GM23338 (cell line): ENCODE measurements around the gene ZYG11A. TPM values are rescaled to one million over a fixed set of nuclear protein-coding genes. Genes with fewer than 3 reads are reported as not detected.

ENCODE experiments used
- ATAC-seq: fragments of 200-7000 bp; cut with Tn5 transposase; 3 replicates; pipeline ENCODE4 v1.9.1; 2020
- DNase-seq: peaks from one replicate; pipeline ENCODE4 v3.0.0-alpha.2; 2015; ENCODE audit warnings: low spot score
- H2AFZ ChIP-seq: fragments of 200-600 bp; sonication (generic); 2 replicates; pipeline ENCODE4 v1.8.0; 2016; ENCODE audit warnings: antibody characterized with exemption, mild to moderate bottlenecking, moderate library complexity
- H3F3A ChIP-seq: fragments of 200-600 bp; sonication (generic); replicated peaks from 2 replicates; pipeline ENCODE4 v1.8.0; 2017; ENCODE audit warnings: antibody characterized with exemption, mixed run types, low read depth
- H3K27ac ChIP-seq: fragments of 200-600 bp; sonication (generic); 2 replicates; pipeline ENCODE4 v1.6.1; 2016; ENCODE audit warnings: low read depth
- H3K27me3 ChIP-seq: fragments of 200-600 bp; sonication (generic); 2 replicates; pipeline ENCODE4 v1.8.0; 2016; ENCODE audit warnings: mild to moderate bottlenecking, mixed run types, moderate library complexity; ENCODE audit not compliant: insufficient read depth
- H3K36me3 ChIP-seq: fragments of 200-600 bp; sonication (generic); 2 replicates; pipeline ENCODE4 v1.8.0; 2016; ENCODE audit warnings: mild to moderate bottlenecking; ENCODE audit not compliant: insufficient read depth
- H3K4me1 ChIP-seq: fragments of 200-600 bp; sonication (generic); 2 replicates; pipeline ENCODE4 v1.8.0; 2016; ENCODE audit warnings: mild to moderate bottlenecking, moderate library complexity; ENCODE audit not compliant: insufficient read depth
- H3K4me2 ChIP-seq: fragments of 200-600 bp; sonication (generic); 2 replicates; pipeline ENCODE4 v1.7.1; 2017; ENCODE audit warnings: mixed run types
- H3K4me3 ChIP-seq: fragments of 200-600 bp; sonication (generic); 2 replicates; pipeline ENCODE4 v1.6.1; 2016; ENCODE audit warnings: mixed run types
- H3K79me2 ChIP-seq: fragments of 200-600 bp; sonication (generic); replicated peaks from 2 replicates; pipeline ENCODE4 v1.8.0; 2017; ENCODE audit warnings: mild to moderate bottlenecking; ENCODE audit not compliant: insufficient read depth
- H3K9me2 ChIP-seq: fragments of 200-600 bp; sonication (generic); 2 replicates; pipeline ENCODE4 v1.8.0; 2017; ENCODE audit not compliant: insufficient read depth
- H4K20me1 ChIP-seq: fragments of 200-600 bp; sonication (generic); replicated peaks from 2 replicates; pipeline ENCODE4 v1.8.0; 2017; ENCODE audit warnings: mild to moderate bottlenecking; ENCODE audit not compliant: insufficient read depth
- H3K27ac Mint-ChIP-seq: 2 replicates; pipeline ENCODE4 v1.8.0; 2020; ENCODE audit warnings: inconsistent platforms, mild to moderate bottlenecking, moderate library complexity, mixed read lengths
- H3K27me3 Mint-ChIP-seq: 3 replicates; pipeline ENCODE4 v1.8.0; 2022; ENCODE audit warnings: low read depth, mild to moderate bottlenecking, moderate library complexity, mixed read lengths, inconsistent platforms; ENCODE audit not compliant: insufficient read depth, poor library complexity
- H3K36me3 Mint-ChIP-seq: 3 replicates; pipeline ENCODE4 v1.8.0; 2021; ENCODE audit warnings: low read depth, mild to moderate bottlenecking, inconsistent platforms, moderate library complexity, mixed read lengths
- H3K4me1 Mint-ChIP-seq: 3 replicates; pipeline ENCODE4 v1.8.0; 2020; ENCODE audit warnings: mild to moderate bottlenecking, inconsistent platforms, mixed read lengths
- H3K4me3 Mint-ChIP-seq: 3 replicates; pipeline ENCODE4 v1.8.0; 2021; ENCODE audit warnings: moderate library complexity, mild to moderate bottlenecking, inconsistent platforms, mixed read lengths
- H3K9me3 Mint-ChIP-seq: 3 replicates; pipeline ENCODE4 v1.8.0; 2020; ENCODE audit warnings: moderate library complexity, mild to moderate bottlenecking, inconsistent platforms, mixed read lengths
- CREB1 ChIP-seq: fragments of 250-450 bp; sonication (Bioruptor Pico); IDR thresholded peaks from 2 replicates; pipeline ENCODE4 v1.5.0; 2020; ENCODE audit warnings: low read depth, mild to moderate bottlenecking, moderate library complexity
- EZH2 ChIP-seq: fragments of 200-600 bp; sonication (generic); IDR thresholded peaks from one replicate; pipeline ENCODE4 v1.8.0; 2017; ENCODE audit warnings: antibody characterized with exemption, mild to moderate bottlenecking, low read depth; ENCODE audit not compliant: unreplicated experiment
- EZH2phosphoT487 ChIP-seq: fragments of 200-600 bp; sonication (generic); IDR thresholded peaks from one replicate; pipeline ENCODE4 v1.8.1; 2018; ENCODE audit warnings: antibody characterized with exemption; ENCODE audit not compliant: unreplicated experiment
- JUNB ChIP-seq: IDR thresholded peaks from one replicate; pipeline ENCODE4 v1.6.1; 2016; ENCODE audit warnings: antibody characterized with exemption; ENCODE audit not compliant: unreplicated experiment
- NANOG ChIP-seq: IDR thresholded peaks from 2 replicates; pipeline ENCODE4 v1.6.1; 2016; ENCODE audit warnings: antibody characterized with exemption, borderline replicate concordance
- POLR2AphosphoS5 ChIP-seq: IDR thresholded peaks from 2 replicates; pipeline ENCODE4 v1.6.1; 2016; ENCODE audit warnings: antibody characterized with exemption, low read depth
- STAT1 ChIP-seq: IDR thresholded peaks from one replicate; pipeline ENCODE4 v1.6.1; 2016; ENCODE audit warnings: antibody characterized with exemption; ENCODE audit not compliant: unreplicated experiment
- ZNF114 ChIP-seq: fragments of 250-450 bp; sonication (Bioruptor Pico); IDR thresholded peaks from 2 replicates; pipeline ENCODE4 v1.5.0; 2020; ENCODE audit warnings: mild to moderate bottlenecking, moderate library complexity
- ZNF331 ChIP-seq: fragments of 250-450 bp; sonication (Bioruptor Pico); IDR thresholded peaks from 2 replicates; pipeline ENCODE4 v1.5.0; 2020; ENCODE audit warnings: low read depth, mild to moderate bottlenecking, moderate library complexity
- polyA plus RNA-seq: library from polyadenylated mRNA; unstranded; fragments of >200 nt; fragmentation: Nextera tagmentation; extraction: Ambion mirVana; gene quantifications from 2 replicates; pipeline ENCODE4 v1.2.1, GENCODE V29; 2016
- total RNA-seq: library from RNA; depleted of rRNA; stranded (reverse); fragments of >200 nt; shearing (Covaris generic); gene quantifications from 2 replicates; pipeline ENCODE4 v1.2.3, GENCODE V29; 2014
- TF ChIP-seq, protein P1 (sequence below): fragments of 250-450 bp; sonication (Bioruptor Pico); IDR thresholded peaks from 2 replicates; pipeline ENCODE4 v1.5.0; 2020; ENCODE audit warnings: mild to moderate bottlenecking, moderate library complexity
- TF ChIP-seq, protein P2 (sequence below): IDR thresholded peaks from one replicate; pipeline ENCODE4 v1.6.1; 2018; ENCODE audit warnings: antibody characterized with exemption; ENCODE audit not compliant: unreplicated experiment
- TF ChIP-seq, protein P3 (sequence below): IDR thresholded peaks from 2 replicates; pipeline ENCODE4 v1.6.1; 2016; ENCODE audit warnings: antibody characterized with exemption
- TF ChIP-seq, protein P4 (sequence below), 2 experiments: fragments of 200-600 bp in 1 of 2; sonication (generic) in 1 of 2; conservative IDR thresholded peaks; 2 replicates each; pipeline versions ENCODE4 v1.5.1 to v1.6.1; 2016 to 2017; ENCODE audit warnings: antibody characterized with exemption in 2 of 2, low read depth in 2 of 2, mild to moderate bottlenecking in 2 of 2, moderate library complexity in 1 of 2

Gene ZYG11A
- total and polyA plus RNA-seq, 2 experiments from 2014 or later = 1.3 to 4.8 TPM

DNA sequence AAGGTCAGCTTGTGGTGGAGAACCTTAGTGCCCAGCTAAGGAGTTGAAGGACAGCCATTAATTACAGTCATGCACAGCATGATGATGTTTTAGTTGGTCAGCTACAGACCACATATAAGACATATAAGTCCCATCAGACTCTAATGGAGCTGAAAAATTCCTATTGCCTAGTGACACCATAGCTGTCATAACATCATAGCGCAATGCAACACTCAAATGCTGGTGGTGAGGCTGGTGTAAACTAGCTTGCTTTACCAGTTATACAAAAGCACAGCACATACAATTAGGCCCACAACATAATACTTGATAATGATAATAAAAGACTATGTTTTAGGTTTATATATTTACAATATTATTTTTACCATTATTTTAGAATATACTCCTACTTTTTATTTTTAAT, 75.0 kb downstream of the ZYG11A start (continued):
- TF ChIP-seq JUNB = no peak

DNA sequence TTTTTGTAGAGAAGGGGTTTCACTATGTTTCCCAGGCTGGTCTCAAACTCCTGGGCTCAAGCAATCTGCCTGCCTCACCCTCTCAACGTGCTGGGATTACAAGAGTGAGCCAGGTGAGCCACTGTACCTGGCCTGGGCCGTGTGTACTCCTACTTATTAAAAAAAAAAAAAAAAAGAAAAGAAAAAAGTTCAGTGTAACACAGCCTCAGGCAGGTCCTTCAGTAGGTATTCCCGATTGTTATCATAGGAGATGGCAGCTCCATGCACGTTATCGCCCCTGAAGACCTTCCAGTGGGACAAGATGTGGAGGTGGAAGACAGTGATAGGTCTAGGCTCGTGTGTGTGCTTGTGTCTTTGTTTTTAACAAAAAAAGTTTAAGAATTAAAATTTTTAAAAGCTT, 75.6 kb downstream of the ZYG11A start:
- Mint-ChIP-seq H3K27me3 (peaks cover 26% of the 10 kb centered on the region), H3K4me3 (no peak overlapping the region), H3K27ac (no peak overlapping the region), H3K9me3 (peaks cover 12% of the 10 kb centered on the region; the same call in 2 of the 3 replicates), H3K36me3 (peaks cover 7% of the 10 kb centered on the region; the same call in 2 of the 3 replicates), H3K4me1 (no peaks in the 10 kb centered on the region; the same call in 1 of the 3 replicates)
- ATAC-seq = no peak
- H3K9me2 ChIP-seq = no peaks in the 10 kb centered on the region
- no peak overlapping the region for H2AFZ ChIP-seq
- no peak overlapping the region for H3K4me3 ChIP-seq
- no peak overlapping the region for H3K4me2 ChIP-seq
- no peaks in the 10 kb centered on the region for H4K20me1 ChIP-seq
- no peaks in the 10 kb centered on the region for H3K79me2 ChIP-seq
- no peaks in the 10 kb centered on the region for H3K36me3 ChIP-seq
- no peak for DNase-seq
- no peaks in the 10 kb centered on the region; the same call in 1 of the 2 replicates for H3F3A ChIP-seq
- TF ChIP-seq CREB1 (CRISPR knock-in tag) = no peak
- no peak for TF ChIP-seq ZNF114
- no peak for TF ChIP-seq POLR2AphosphoS5
- TF ChIP-seq EZH2phosphoT487 = no peak
- TF ChIP-seq JUNB = no peak
- TF ChIP-seq NANOG = no peak
- TF ChIP-seq, protein P1, sequence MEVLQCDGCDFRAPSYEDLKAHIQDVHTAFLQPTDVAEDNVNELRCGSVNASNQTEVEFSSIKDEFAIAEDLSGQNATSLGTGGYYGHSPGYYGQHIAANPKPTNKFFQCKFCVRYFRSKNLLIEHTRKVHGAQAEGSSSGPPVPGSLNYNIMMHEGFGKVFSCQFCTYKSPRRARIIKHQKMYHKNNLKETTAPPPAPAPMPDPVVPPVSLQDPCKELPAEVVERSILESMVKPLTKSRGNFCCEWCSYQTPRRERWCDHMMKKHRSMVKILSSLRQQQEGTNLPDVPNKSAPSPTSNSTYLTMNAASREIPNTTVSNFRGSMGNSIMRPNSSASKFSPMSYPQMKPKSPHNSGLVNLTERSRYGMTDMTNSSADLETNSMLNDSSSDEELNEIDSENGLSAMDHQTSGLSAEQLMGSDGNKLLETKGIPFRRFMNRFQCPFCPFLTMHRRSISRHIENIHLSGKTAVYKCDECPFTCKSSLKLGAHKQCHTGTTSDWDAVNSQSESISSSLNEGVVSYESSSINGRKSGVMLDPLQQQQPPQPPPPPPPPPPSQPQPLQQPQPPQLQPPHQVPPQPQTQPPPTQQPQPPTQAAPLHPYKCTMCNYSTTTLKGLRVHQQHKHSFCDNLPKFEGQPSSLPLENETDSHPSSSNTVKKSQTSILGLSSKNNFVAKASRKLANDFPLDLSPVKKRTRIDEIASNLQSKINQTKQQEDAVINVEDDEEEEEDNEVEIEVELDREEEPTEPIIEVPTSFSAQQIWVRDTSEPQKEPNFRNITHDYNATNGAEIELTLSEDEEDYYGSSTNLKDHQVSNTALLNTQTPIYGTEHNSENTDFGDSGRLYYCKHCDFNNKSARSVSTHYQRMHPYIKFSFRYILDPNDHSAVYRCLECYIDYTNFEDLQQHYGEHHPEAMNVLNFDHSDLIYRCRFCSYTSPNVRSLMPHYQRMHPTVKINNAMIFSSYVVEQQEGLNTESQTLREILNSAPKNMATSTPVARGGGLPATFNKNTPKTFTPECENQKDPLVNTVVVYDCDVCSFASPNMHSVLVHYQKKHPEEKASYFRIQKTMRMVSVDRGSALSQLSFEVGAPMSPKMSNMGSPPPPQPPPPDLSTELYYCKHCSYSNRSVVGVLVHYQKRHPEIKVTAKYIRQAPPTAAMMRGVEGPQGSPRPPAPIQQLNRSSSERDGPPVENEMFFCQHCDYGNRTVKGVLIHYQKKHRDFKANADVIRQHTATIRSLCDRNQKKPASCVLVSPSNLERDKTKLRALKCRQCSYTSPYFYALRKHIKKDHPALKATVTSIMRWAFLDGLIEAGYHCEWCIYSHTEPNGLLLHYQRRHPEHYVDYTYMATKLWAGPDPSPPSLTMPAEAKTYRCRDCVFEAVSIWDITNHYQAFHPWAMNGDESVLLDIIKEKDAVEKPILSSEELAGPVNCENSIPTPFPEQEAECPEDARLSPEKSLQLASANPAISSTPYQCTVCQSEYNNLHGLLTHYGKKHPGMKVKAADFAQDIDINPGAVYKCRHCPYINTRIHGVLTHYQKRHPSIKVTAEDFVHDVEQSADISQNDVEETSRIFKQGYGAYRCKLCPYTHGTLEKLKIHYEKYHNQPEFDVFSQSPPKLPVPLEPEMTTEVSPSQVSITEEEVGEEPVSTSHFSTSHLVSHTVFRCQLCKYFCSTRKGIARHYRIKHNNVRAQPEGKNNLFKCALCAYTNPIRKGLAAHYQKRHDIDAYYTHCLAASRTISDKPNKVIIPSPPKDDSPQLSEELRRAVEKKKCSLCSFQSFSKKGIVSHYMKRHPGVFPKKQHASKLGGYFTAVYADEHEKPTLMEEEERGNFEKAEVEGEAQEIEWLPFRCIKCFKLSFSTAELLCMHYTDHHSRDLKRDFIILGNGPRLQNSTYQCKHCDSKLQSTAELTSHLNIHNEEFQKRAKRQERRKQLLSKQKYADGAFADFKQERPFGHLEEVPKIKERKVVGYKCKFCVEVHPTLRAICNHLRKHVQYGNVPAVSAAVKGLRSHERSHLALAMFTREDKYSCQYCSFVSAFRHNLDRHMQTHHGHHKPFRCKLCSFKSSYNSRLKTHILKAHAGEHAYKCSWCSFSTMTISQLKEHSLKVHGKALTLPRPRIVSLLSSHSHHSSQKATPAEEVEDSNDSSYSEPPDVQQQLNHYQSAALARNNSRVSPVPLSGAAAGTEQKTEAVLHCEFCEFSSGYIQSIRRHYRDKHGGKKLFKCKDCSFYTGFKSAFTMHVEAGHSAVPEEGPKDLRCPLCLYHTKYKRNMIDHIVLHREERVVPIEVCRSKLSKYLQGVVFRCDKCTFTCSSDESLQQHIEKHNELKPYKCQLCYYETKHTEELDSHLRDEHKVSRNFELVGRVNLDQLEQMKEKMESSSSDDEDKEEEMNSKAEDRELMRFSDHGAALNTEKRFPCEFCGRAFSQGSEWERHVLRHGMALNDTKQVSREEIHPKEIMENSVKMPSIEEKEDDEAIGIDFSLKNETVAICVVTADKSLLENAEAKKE = no peak
- TF ChIP-seq, protein P2, sequence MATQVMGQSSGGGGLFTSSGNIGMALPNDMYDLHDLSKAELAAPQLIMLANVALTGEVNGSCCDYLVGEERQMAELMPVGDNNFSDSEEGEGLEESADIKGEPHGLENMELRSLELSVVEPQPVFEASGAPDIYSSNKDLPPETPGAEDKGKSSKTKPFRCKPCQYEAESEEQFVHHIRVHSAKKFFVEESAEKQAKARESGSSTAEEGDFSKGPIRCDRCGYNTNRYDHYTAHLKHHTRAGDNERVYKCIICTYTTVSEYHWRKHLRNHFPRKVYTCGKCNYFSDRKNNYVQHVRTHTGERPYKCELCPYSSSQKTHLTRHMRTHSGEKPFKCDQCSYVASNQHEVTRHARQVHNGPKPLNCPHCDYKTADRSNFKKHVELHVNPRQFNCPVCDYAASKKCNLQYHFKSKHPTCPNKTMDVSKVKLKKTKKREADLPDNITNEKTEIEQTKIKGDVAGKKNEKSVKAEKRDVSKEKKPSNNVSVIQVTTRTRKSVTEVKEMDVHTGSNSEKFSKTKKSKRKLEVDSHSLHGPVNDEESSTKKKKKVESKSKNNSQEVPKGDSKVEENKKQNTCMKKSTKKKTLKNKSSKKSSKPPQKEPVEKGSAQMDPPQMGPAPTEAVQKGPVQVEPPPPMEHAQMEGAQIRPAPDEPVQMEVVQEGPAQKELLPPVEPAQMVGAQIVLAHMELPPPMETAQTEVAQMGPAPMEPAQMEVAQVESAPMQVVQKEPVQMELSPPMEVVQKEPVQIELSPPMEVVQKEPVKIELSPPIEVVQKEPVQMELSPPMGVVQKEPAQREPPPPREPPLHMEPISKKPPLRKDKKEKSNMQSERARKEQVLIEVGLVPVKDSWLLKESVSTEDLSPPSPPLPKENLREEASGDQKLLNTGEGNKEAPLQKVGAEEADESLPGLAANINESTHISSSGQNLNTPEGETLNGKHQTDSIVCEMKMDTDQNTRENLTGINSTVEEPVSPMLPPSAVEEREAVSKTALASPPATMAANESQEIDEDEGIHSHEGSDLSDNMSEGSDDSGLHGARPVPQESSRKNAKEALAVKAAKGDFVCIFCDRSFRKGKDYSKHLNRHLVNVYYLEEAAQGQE = no peak
- TF ChIP-seq EZH2 = no peak
- TF ChIP-seq, protein P3, sequence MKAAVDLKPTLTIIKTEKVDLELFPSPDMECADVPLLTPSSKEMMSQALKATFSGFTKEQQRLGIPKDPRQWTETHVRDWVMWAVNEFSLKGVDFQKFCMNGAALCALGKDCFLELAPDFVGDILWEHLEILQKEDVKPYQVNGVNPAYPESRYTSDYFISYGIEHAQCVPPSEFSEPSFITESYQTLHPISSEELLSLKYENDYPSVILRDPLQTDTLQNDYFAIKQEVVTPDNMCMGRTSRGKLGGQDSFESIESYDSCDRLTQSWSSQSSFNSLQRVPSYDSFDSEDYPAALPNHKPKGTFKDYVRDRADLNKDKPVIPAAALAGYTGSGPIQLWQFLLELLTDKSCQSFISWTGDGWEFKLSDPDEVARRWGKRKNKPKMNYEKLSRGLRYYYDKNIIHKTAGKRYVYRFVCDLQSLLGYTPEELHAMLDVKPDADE = no peak
- no peak for TF ChIP-seq STAT1
- TF ChIP-seq ZNF331 (CRISPR knock-in tag) = no peak
- TF ChIP-seq, protein P4, sequence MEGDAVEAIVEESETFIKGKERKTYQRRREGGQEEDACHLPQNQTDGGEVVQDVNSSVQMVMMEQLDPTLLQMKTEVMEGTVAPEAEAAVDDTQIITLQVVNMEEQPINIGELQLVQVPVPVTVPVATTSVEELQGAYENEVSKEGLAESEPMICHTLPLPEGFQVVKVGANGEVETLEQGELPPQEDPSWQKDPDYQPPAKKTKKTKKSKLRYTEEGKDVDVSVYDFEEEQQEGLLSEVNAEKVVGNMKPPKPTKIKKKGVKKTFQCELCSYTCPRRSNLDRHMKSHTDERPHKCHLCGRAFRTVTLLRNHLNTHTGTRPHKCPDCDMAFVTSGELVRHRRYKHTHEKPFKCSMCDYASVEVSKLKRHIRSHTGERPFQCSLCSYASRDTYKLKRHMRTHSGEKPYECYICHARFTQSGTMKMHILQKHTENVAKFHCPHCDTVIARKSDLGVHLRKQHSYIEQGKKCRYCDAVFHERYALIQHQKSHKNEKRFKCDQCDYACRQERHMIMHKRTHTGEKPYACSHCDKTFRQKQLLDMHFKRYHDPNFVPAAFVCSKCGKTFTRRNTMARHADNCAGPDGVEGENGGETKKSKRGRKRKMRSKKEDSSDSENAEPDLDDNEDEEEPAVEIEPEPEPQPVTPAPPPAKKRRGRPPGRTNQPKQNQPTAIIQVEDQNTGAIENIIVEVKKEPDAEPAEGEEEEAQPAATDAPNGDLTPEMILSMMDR (conservative IDR thresholded peaks at IDR 0.05; ENCODE audit: low read depth in 2 of 2) = no peak
- H3K27ac ChIP-seq = no peak overlapping the region
- peaks cover 35% of the 10 kb centered on the region for H3K27me3 ChIP-seq
- peaks cover 8% of the 10 kb centered on the region for H3K4me1 ChIP-seq
